Fibroblast of skin of left quadriceps (primary cell): ENCODE results near the gene KCNQ4.
A peak's percentile ranks its signal among the peaks of the same experiment; 100 is the strongest.

Experiments used
- DNase-seq, 2 experiments: peaks; one replicate each; pipeline ENCODE4 v3.0.0-alpha.2; 2013; ENCODE audit warnings: low read depth in 2 of 2

The KCNQ4 gene

DNA sequence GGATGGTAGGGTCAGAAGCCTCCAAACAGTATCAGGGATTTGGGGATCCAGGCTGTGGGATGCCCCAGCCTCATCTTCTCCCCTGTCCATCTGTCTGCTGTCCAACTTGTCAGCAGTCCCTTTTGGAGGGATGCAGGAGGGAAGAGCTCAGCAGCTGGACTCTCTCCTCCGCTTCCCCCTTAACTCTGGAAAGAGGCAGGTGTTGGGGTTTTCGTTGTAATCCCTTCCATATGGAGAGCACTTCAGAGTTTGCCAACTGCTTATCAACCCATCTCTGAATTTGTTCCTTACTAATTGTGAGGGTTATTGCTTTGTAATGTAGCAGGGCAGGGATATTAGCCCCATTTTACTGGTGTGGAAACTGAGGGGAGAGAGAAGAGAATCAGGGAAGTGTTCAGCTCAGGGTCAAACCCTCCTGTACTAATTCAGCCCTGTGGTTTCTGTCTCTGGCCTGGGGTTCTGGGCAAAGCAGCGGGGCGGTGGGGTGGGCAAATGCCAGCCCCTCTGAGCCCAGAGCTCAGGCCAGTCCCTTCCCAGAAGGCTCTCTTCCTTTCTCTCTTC is 75.3 kb downstream of the KCNQ4 start:
- DNase-seq = no peak

GRCh38 chr1:40860706-40861223 is 77.2 kb downstream of the KCNQ4 start:
- DNase-seq = no peak

DNA sequence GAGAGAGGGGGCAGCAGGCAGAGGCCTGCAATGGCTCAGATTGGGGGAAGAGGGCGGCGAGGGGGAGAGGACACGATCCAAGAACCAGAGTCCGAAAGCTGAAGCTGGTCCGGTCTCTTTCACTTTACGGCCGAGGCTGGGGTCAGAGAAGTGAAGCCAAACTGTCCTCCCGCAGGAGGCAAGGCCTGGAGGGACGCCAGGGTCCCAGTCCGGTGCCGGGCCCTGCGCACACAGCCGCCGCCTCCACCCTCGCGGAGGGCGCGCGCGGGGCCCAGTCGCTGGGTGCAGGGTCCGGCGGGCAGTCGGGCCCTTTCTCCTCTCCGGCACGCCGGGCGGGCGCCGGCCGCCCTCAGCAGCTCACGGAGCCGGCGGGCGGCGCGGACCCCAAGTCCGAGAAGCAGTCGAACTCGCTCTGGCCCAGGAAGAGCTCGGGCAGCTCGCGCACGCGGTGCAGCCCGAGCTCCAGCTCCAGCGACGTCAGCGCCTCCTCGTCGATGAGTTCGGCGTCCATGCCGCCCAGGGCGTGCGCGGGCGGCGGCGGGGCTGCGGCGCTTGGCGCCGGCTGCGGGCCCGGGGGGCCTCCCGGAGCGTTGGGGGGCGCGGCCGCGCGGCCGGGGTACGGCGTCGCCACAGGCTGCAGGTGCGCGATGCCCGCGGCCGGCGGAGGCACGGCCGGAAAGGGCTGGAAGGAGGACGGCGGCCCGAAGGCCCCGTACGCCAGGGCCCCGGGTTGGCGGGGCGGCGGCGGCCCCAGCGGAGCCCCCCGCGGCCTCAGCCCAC is 77.8 kb downstream of the KCNQ4 start:
- no peak for DNase-seq

GRCh38 chr1:40862008-40862863 is 78.6 kb downstream of the KCNQ4 start, which contains the start of gene CITED4:
TSS of gene CITED4 (minus strand) at chr1:40862363. CDS start at chr1:40862127, 236 bp downstream.
- peak; percentile 79 to 81 for DNase-seq

GRCh38 chr1:40868051-40868723 is 84.6 kb downstream of the KCNQ4 start:
- DNase-seq = no peak

DNA sequence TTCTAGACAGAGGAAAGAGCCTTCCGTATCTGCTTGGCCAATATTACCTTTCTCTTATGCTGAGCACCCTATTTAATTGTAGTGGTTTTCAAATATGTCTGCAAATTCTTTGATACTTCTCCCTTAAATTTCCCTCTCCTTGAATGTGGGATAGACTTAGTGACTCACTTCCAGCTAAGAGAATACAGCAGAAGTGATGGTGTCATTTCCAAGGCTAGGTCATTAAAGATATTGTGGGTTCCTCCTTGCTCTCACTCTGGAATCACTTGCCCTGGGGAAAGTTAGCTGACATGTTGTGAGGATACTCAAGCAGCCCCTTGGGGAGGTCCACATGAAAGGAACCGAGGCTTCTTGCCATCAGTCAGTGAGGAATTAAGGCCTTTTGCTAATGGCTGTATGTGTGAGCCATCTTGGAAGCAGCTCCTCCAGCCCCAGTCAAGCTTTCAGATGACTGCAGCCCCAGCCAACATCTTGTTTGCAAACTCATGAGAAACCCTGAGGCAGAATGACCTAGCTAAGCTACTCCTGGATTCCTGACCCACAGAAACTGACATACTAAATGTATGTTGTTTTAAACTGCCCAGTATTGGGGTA is 86.6 kb downstream of the KCNQ4 start:
- no peak for DNase-seq

DNA sequence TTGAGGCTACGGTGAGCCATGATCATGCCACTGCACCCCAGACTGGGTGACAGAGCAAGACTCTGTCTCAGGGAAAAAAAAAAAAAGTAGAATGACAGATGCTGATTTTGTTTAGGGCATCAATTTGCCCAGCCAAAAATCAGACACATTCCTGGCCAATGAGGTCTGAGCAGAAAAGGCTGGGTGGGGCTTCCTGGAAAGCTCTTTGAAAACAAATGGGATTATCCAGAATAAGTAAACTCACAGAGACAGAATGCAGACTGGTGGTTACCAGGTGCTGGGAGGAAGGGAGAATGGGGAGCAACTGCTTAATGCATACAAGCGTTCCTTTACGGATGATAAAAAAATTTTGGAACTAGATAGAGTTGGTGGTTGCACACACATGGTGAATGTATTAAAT is 88.7 kb downstream of the KCNQ4 start:
- no peak for DNase-seq

DNA sequence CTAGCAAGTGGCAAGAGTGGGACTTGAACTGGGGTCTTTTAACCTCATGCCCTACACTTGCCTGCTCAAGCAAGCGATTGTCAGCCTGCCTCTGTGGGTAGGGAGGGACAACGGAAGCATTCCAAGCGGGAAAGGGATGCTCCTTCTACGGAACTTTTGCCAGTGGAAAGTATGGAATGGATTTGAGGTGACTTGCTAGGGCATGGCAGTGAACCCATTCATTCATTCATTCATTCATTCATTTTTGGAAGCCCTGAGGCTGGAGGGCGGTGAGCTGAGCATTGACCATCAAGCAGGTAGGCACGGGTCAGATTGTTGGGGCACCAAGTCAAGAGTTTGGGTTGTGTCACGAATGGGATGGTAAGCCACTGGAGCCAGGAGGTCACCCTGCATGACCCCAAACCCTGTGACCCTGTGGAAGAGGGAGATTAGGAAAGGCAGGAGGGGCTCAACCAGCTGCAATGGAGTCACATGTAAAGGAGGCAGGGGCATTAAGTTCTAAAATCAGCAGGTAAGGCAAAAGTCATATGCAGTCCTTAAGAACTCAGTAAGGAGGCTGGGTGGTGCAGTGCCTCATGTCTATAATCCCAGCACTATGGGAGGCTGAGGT is 90.4 kb downstream of the KCNQ4 start:
- DNase-seq = no peak

GRCh38 chr1:40876436-40876761 is 92.8 kb downstream of the KCNQ4 start:
- no peak for DNase-seq

DNA sequence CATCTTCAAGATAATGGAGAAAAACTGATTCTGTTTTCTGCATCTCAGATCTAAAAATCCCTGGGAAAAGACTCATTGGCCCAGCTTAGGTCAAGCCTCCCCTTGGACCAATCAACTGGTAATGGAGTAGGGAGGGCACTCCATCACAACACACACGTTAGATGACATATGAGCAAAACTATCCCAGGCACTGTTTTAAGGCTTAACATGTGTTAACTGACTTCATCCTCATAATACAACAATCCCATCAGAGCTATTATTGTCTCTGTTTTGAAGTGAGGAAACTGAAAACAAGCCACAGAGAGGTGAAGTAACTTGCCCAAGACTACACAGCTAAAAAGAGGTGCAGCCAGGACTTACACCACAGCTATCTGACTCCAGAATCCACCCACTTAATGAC is 93.3 kb downstream of the KCNQ4 start:
- no peak for DNase-seq

- DNase-seq = peak; percentile 46 to 47
Observed at GRCh38 chr1:40877698-40878097, 94.1 kb downstream of the KCNQ4 start.

GRCh38 chr1:40878906-40879305 is 95.3 kb downstream of the KCNQ4 start:
- no peak for DNase-seq

DNA sequence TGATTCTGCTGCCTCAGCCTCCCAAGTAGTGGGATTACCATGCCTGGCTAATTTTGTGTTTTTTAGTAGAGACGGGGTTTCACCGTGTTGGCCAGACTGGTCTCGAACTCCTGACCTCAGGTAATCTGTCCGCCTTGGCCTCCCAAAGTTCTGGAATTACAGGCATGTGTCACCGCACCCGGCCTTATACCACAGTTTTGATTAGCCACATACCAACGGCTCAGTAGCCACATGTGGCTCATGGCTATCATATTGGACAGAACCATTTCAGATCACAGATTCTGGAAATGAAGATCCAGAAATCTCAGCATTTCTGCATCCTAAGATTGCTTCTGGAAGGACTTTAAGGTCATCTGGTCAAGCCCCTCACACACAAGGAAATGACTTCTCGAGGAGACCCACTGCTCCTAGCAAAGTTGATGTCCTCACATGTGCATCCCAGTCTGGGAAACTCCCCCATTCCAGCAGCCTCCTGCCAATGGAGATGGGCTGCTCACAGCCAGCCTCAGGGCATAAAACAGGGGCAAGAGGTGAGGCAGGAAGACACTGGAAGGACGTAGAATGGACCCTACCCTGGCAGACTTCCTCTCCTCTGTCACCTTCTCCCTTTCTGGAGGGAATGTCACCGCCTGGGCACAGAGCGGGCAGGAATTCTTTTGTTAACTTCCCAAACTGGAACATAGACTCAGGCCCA is 96.0 kb downstream of the KCNQ4 start:
- no peak for DNase-seq

- no peak for DNase-seq
Observed at GRCh38 chr1:40880813-40881549, 97.4 kb downstream of the KCNQ4 start.

- no peak for DNase-seq
Observed at GRCh38 chr1:40884055-40884795, 100.6 kb downstream of the KCNQ4 start.

DNA sequence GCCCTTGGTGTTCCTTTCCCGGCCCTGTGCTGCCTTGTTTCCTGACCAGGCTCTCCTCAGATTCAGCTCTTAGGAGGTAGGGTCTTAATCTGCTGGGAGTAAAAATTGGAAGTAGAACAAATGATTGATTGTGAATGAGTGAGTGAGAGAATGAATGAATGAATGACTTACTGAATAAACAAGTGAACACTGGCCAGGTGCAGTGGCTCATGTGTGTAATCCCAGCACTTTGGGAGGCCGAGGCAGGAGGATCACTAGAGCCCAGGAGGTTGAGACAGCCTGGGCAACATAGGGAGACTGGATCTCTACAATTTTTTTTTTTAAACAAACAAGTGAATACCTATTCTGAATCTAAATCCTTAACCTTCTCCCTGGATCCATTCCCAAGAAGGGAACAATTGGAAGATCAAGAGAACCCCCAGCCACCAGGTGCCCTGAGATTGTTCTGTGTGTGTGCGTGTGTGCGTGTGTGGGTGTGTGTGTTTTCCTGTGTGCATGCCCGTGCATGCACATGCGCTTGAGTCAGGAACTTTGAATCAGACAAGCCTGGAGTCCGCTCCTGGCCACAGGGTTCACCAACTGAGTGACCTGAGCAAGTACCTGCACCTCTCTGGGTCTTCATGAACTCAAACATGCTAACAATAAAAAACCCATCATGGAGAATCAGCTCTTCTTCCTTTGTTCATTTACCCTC is 102.9 kb downstream of the KCNQ4 start:
- no peak for DNase-seq

DNA sequence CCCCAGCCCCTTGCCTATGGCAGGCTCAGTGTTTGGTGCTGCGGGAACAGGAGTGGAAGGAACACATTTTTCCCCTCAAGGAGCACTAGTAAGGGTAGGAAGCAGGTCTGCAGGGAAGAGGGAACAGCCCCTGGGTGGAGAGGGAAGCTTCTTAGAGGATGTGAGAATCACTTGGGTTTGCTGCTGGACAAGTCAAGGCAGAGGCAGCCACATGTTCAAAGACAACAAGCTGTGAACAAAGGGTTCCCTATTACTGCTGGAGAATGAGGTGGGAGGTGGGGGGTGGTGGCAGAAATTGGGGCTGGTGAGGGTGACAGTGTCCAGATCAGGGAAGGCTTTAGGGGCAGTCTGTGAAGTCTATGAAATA is 103.4 kb downstream of the KCNQ4 start:
- DNase-seq = no peak

GRCh38 chr1:40887652-40888051 is 104.1 kb downstream of the KCNQ4 start:
- no peak for DNase-seq
